A673 (cell line): ENCODE measurements around the gene S100A10.

Experiments used
- EZH2 ChIP-seq: fragments of 200-600 bp; sonication (generic); IDR thresholded peaks from 2 replicates; pipeline ENCODE4 v1.6.1; 2017; ENCODE audit warnings: borderline replicate concordance, low read depth, mild to moderate bottlenecking, mixed read lengths, antibody characterized with exemption, low read length; ENCODE audit not compliant: poor library complexity, severe bottlenecking
- TF ChIP-seq, protein P1 (sequence below): fragments of 300-800, 200-600 bp; sonication (generic); conservative IDR thresholded peaks from 2 replicates; pipeline ENCODE4 v1.5.1; 2017; ENCODE audit warnings: low read depth, mild to moderate bottlenecking, antibody characterized with exemption, low read length, moderate library complexity, mixed read lengths

DNA sequence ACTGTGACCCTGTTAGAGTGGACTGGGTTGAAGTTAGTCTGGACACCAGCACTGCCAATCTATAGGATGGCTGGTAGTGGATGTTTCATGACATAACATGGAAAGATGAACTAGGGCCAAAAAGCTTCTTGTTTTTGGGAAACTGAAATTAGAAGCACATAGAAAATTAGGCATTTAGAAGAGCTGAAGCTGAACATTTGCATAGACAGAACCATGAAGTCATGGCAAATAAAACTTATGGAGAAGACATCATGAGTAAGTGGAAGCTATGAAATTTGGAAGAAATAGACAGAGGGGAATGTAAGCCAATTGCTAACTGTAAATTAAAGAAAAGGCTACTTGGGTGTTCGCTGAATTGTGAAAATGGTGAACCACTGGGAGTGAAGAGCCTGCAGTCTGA is 45.8 kb upstream of the S100A10 start:
- TF ChIP-seq, protein P1, sequence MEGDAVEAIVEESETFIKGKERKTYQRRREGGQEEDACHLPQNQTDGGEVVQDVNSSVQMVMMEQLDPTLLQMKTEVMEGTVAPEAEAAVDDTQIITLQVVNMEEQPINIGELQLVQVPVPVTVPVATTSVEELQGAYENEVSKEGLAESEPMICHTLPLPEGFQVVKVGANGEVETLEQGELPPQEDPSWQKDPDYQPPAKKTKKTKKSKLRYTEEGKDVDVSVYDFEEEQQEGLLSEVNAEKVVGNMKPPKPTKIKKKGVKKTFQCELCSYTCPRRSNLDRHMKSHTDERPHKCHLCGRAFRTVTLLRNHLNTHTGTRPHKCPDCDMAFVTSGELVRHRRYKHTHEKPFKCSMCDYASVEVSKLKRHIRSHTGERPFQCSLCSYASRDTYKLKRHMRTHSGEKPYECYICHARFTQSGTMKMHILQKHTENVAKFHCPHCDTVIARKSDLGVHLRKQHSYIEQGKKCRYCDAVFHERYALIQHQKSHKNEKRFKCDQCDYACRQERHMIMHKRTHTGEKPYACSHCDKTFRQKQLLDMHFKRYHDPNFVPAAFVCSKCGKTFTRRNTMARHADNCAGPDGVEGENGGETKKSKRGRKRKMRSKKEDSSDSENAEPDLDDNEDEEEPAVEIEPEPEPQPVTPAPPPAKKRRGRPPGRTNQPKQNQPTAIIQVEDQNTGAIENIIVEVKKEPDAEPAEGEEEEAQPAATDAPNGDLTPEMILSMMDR = no peak
- no peak for TF ChIP-seq EZH2
